Nephron (organoid): ENCODE results near the gene FAM78B.

ENCODE experiments used
- H3K27ac Mint-ChIP-seq, 3 experiments: 2 replicates each; pipeline ENCODE4 v1.8.0; 2020; ENCODE audit warnings: mixed read lengths in 3 of 3, mild to moderate bottlenecking in 2 of 3, moderate library complexity in 1 of 3
- H3K27me3 Mint-ChIP-seq: 2 replicates; pipeline ENCODE4 v1.8.0; 2021; ENCODE audit warnings: low read depth, mild to moderate bottlenecking, moderate library complexity, mixed read lengths
- H3K36me3 Mint-ChIP-seq: 2 replicates; pipeline ENCODE4 v1.8.0; 2020; ENCODE audit warnings: low read depth, mixed read lengths
- H3K4me1 Mint-ChIP-seq: 2 replicates; pipeline ENCODE4 v1.8.0; 2020; ENCODE audit warnings: mixed read lengths
- H3K4me3 Mint-ChIP-seq, 3 experiments: 2 replicates each; pipeline ENCODE4 v1.8.0; 2020; ENCODE audit warnings: mild to moderate bottlenecking in 3 of 3, mixed read lengths in 3 of 3, moderate library complexity in 2 of 3
- H3K9me3 Mint-ChIP-seq: 2 replicates; pipeline ENCODE4 v1.8.0; 2020; ENCODE audit warnings: mixed read lengths
- TF ChIP-seq, protein P1 (sequence below), 3 experiments: fragments of 200-600 bp; sonication (generic); IDR thresholded peaks; one replicate each; pipeline ENCODE4 v1.5.0; 2021; ENCODE audit warnings: antibody characterized with exemption in 3 of 3; ENCODE audit not compliant: unreplicated experiment in 3 of 3

Gene FAM78B

DNA sequence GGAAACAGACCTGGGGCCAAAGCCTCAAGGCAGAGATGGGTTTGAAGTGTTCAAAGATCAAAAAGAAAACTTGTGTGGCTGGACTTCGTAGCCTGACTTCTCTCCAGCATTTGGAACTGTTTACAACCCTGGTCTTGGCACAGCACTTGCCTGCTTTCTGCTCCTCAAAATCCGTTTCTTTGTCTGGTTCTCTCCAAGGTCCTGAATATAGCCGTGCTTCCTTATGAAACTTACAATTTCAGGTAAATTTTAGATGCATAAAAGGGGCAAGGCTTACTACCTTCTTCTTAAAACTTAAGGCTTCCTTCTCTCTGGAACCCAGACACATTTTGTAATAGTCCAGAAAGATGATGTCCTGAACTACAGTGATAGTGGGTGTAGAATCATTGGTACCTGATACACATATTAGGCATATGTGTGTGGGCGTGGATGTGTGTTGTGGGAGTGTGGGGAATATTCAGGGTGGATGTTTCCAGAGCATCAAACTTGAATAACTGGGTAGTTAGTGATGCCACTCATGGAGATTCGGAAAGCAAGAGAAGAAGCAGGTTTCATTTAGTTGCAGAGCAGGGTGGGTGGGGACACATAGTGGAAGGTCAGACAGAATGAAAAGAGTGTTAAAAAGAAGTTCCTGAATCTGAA is 26.4 kb upstream of the FAM78B start:
- no peaks in the 10 kb centered on the region for H3K4me1 Mint-ChIP-seq
- H3K27ac Mint-ChIP-seq: no peak overlapping the region
- H3K36me3 Mint-ChIP-seq: no peaks in the 10 kb centered on the region
- TF ChIP-seq, protein P1, sequence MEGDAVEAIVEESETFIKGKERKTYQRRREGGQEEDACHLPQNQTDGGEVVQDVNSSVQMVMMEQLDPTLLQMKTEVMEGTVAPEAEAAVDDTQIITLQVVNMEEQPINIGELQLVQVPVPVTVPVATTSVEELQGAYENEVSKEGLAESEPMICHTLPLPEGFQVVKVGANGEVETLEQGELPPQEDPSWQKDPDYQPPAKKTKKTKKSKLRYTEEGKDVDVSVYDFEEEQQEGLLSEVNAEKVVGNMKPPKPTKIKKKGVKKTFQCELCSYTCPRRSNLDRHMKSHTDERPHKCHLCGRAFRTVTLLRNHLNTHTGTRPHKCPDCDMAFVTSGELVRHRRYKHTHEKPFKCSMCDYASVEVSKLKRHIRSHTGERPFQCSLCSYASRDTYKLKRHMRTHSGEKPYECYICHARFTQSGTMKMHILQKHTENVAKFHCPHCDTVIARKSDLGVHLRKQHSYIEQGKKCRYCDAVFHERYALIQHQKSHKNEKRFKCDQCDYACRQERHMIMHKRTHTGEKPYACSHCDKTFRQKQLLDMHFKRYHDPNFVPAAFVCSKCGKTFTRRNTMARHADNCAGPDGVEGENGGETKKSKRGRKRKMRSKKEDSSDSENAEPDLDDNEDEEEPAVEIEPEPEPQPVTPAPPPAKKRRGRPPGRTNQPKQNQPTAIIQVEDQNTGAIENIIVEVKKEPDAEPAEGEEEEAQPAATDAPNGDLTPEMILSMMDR (IDR thresholded peaks at IDR 0.05; ENCODE audit: unreplicated experiment in 3 of 3): no peak
- H3K9me3 Mint-ChIP-seq: no peaks in the 10 kb centered on the region
- H3K27me3 Mint-ChIP-seq: no peaks in the 10 kb centered on the region
- no peak overlapping the region for H3K4me3 Mint-ChIP-seq

GRCh38 chr1:166190400-166190799 is 23.6 kb upstream of the FAM78B start:
- no peak overlapping the region for H3K4me3 Mint-ChIP-seq
- no peak overlapping the region for H3K27ac Mint-ChIP-seq
- H3K4me1 Mint-ChIP-seq: no peaks in the 10 kb centered on the region
- TF ChIP-seq, protein P1 (IDR thresholded peaks at IDR 0.05; ENCODE audit: unreplicated experiment in 3 of 3): no peak
- H3K36me3 Mint-ChIP-seq: no peaks in the 10 kb centered on the region
- H3K9me3 Mint-ChIP-seq: no peaks in the 10 kb centered on the region
- peaks cover 3% of the 10 kb centered on the region for H3K27me3 Mint-ChIP-seq

- H3K9me3 Mint-ChIP-seq: no peaks in the 10 kb centered on the region
- no peak overlapping the region for H3K27ac Mint-ChIP-seq
- H3K27me3 Mint-ChIP-seq: peaks cover 3% of the 10 kb centered on the region
- H3K4me1 Mint-ChIP-seq: no peaks in the 10 kb centered on the region
- no peak overlapping the region for H3K4me3 Mint-ChIP-seq
- TF ChIP-seq, protein P1 (IDR thresholded peaks at IDR 0.05; ENCODE audit: unreplicated experiment in 3 of 3): no peak
- H3K36me3 Mint-ChIP-seq: no peaks in the 10 kb centered on the region
Observed at GRCh38 chr1:166189126-166189525, 22.3 kb upstream of the FAM78B start.

DNA sequence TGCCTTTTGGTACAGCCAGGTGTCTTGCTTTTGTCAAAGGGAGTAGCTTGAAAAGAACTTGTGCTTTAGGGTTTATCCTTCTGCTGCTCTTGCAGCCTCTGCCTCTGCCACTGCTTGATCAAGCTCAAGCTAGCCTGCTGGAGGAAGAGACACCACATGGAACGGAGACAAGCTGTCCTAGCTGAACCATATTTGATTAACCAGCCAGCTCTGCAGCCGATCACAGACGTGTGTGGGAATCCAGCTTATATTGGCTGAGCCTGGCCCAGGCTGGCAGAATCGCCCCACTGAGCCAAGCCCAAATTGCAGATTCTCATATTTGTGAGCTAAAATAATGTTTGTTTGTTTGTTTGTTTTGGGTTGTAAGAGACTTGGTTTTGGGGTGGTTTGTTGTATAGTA is 18.7 kb upstream of the FAM78B start:
- TF ChIP-seq, protein P1 (IDR thresholded peaks at IDR 0.05; ENCODE audit: unreplicated experiment in 3 of 3): no peak
- H3K9me3 Mint-ChIP-seq: no peaks in the 10 kb centered on the region
- H3K36me3 Mint-ChIP-seq: no peaks in the 10 kb centered on the region
- H3K4me1 Mint-ChIP-seq: no peaks in the 10 kb centered on the region
- H3K27ac Mint-ChIP-seq: no peak overlapping the region
- no peak overlapping the region for H3K4me3 Mint-ChIP-seq
- H3K27me3 Mint-ChIP-seq: peaks cover 6% of the 10 kb centered on the region

DNA sequence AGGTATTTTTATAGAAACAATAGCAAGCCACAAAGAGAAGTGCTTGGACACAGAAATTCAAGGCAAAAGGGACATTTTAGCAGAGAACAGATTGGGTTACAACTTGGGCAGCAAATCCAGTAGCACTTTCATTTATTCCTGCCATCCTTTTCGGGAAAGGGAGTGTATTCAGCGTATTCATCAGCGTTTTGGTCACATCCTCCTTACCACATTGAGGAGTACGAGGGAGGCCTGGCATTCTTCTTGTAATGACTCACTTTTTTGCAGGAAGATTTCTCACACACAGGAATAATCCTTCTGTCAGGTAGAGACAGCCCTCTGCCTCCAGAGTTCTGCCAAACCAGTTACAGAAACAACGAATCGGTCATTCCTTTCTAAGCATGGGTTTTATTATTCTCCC is 18.1 kb upstream of the FAM78B start:
- Mint-ChIP-seq H3K27me3 (peaks cover 6% of the 10 kb centered on the region), H3K4me3 (no peak overlapping the region), H3K9me3 (no peaks in the 10 kb centered on the region), H3K27ac (no peak overlapping the region), H3K4me1 (no peaks in the 10 kb centered on the region), H3K36me3 (no peaks in the 10 kb centered on the region)
- TF ChIP-seq, protein P1 (IDR thresholded peaks at IDR 0.05; ENCODE audit: unreplicated experiment in 3 of 3): no peak

GRCh38 chr1:166184012-166184411 is 17.2 kb upstream of the FAM78B start:
- Mint-ChIP-seq H3K4me3 (no peak overlapping the region), H3K27ac (no peak overlapping the region), H3K4me1 (no peaks in the 10 kb centered on the region), H3K27me3 (peaks cover 6% of the 10 kb centered on the region), H3K36me3 (no peaks in the 10 kb centered on the region), H3K9me3 (no peaks in the 10 kb centered on the region)
- TF ChIP-seq, protein P1 (IDR thresholded peaks at IDR 0.05; ENCODE audit: unreplicated experiment in 3 of 3): no peak
